GM18517 (cell line): Measurements from ENCODE around the gene ZNF622.

Source experiments
- ATAC-seq: cut with Tn5 transposase; IDR thresholded peaks from one replicate; pipeline ENCODE4 v1.9.1; 2021; ENCODE audit warnings: mild to moderate bottlenecking, moderate library complexity; ENCODE audit not compliant: unreplicated experiment

The ZNF622 gene

DNA sequence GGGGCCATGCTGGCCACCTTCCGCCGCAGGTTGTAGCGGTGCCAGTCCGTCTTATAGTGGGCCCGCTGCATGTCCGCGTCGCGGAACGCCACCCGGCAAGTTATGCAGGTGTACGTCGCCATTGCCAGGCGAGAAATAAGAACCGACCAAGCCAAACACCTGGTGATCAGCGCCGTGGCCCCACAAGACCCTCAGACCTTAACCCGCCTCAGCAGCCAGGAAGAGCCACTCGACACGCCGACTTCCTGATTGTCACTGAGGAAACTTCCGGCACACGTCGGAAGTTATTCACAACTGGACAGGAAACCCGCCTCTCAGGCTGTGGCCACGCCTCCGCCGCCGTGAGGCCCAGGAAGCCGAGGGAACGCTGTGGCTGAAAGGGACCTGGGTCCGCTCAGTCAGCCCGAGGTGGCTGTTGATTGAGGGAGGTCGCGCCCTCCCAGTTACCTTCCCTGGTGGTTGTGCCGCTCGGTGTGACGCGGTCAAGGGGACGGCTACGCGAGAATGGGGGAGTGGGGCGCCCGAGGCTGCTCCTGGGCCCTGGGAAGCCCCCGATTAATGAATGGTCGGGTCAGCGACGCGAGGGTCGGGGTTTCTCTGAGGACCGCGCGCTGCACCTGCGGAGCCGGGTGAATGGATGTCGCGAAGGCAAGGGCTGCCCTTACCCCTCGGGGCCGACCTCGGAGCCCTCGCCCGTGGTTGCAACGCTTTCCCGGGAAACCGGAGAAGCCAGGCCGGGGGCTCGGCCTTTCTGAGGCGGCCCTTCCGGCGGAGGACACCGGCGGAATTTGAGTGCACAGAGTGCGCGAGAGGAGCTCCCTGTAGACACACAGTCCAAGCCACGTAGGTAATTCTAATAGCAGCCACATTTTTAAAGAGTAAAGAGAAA is at the start of gene ZNF622:
Gene ZNF622, minus strand, starts transcription at position 257 of the 889 bp plus-strand sequence. Its CDS starts 135 bp downstream, at position 122.
- ATAC-seq = peak; percentile 84

GRCh38 chr5:16510098-16510497 is 44.5 kb upstream of the ZNF622 start:
- ATAC-seq = no peak

DNA sequence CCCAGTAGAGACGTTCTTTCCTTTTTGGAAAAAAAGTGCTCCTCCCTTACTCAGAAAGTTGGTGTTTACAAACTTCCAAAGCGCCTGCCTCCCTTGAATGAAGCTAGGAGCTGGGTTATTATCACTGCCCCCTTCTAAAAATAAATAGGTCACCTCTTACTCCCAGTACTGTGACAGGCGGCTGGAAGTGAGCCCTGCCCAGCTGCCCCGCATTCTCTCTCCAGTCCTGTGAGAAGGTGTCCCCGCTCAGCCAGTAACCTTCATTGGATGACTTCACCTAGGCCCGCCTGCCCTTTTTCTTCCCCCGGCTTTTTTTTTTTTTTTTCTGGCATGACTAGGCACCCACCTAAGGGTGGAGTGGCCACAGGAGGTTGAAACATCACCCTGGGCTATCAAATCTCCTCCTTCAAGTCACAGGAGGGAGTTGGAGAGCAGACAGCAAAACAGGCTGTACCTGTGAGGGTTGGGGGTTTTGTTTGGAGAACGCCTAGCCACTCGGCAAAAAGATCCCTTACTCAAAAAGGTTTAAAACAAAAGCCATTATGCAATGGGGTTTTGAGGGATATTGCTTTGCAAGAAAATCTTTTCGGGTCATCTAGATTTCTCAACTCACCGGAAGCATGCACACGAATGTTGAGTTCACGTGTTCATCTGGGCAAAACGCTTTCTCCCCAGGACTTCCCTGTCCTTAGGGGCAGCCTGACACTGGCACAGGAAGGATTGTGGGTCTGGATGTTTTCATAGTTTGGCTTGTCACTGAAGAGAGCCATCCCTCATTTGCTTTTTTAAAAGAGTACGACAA is 43.3 kb upstream of the ZNF622 start:
- no peak for ATAC-seq

DNA sequence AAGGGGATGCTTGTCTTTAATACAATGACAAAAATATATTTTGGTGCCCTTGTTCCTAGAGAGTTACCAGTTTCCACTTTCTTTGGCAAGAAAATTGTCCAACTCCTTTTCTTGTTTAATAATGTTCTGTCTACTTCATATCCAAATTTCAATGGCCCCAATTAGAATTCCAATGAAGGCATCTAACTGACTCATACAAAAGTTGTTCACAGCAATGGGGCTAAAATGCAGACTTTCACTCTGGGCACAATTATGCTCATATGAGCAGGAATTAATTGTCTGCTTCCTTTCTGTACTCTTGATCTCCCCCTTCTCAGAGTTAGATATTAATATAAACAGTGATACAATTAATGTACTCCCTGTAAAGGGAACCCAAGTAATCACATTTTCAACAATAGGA is 42.1 kb upstream of the ZNF622 start:
- ATAC-seq = no peak

- no peak for ATAC-seq
Observed at GRCh38 chr5:16505904-16506303, 40.3 kb upstream of the ZNF622 start.

- no peak for ATAC-seq
Observed at GRCh38 chr5:16505140-16505891, 39.7 kb upstream of the ZNF622 start.

DNA sequence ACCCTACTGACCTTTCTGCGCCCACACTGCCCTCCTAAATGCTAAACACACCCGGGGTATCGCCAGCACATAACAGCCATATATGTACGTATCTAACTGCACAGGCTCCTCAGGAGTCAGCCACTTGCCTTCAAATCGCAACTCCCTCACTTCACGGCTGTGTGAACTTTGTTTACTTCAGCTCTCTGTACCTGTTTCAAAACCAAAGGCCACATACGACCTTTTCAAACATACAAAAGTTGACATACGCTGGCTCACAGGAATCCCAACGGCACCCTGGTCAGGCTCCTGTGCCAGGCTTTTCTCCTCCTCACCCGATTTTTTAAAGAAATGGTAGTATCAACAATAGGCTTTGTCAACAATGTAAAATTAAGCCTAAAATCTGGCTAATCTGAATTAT is 39.0 kb upstream of the ZNF622 start:
- ATAC-seq = no peak

DNA sequence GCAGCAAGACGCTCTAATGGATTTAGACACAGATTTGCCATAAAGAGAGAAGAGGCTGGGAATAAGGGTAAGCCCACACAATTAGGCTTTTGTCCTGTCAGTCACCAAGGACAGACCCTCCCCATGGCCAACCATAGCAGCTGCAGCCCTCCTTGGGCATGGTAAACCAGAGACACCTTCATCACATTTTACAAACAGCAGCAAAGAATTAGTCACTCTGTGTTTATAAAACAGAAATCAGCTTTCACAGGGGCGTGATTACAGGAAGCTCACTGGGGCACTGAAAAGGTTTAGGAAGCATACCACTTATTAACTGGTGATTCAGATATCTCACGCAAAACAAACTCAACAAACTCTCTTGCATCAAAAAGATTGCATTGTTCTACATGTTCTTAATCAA is 37.3 kb upstream of the ZNF622 start:
- ATAC-seq = no peak

- ATAC-seq = no peak
Observed at GRCh38 chr5:16500024-16500423, 34.4 kb upstream of the ZNF622 start.

- no peak for ATAC-seq
Observed at GRCh38 chr5:16497546-16497945, 31.9 kb upstream of the ZNF622 start.

DNA sequence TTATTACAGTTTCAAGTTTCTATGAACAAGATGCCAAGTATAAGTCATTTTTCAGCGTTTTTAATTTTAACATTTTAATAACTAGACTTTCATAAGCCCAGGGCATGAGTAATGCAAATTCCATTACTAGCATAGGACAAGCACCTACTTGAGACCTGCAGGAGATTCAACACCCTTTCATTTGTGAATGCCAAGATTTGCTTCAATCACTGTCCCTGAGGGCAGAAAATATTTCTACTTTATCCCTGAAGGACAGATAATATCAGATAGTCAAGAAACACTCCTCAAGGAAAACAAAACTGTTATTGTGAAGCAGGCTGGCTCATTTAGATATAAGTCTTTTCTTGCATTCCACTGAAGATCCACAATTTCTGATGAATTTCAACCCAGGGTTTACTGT is 27.7 kb upstream of the ZNF622 start:
- ATAC-seq = no peak

DNA sequence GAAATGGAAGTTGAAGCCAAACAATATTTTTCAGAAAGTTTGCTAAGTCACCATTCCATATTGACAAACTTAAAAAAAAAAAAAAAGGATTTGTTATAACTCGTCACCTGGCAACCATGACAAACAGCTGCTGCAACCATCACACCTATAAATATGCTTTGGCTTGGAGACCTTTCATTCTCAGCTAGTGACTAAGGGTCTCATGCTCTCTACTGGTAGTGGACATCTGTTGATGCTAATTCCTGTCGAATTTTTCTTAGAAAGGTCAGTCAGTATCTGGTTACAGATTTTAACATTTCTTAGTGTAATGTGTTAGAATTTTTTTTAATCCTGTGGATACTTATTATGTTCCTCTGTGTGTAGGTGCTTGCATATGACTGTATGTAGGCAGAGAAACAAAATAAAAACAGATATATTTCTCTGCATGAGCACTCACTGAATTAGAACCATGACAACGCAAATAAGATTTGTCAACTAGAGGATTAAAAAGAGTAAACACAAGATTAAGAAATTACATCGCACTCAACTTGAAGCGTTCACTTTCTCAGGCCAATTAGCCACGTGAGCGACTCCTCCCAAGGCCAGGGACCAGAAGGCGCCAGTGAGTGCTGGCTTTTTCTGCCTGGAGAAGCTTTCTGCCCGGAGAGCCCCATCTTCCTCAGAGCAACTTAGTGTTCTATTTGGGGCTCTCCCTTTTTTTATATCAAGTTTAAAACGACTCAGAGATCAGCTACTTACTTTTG is 27.0 kb upstream of the ZNF622 start:
- ATAC-seq = no peak

- no peak for ATAC-seq
Observed at GRCh38 chr5:16490911-16491310, 25.3 kb upstream of the ZNF622 start.

- no peak for ATAC-seq
Observed at GRCh38 chr5:16489322-16489791, 23.8 kb upstream of the ZNF622 start.

DNA sequence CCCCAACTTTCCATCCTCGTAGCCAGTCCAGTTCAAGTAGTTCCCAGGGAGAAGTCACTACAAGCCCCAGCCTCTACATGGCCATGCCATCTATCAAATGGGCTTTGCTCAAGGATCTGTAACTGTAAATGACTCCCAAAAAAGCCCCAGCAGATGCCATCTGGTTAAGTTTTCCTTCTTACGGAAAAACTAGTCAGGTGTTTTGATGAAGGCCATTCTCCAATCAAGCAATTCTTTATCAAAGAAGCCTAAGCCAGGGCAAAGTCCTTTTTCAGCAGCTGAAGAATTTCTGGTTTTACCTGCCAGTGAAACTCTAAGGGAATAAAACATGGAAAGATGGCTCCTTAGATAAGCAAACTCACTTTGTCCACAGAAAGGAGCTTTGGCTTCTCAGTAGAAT is 21.9 kb upstream of the ZNF622 start:
- ATAC-seq = no peak

- ATAC-seq = no peak
Observed at GRCh38 chr5:16486711-16487111, 21.1 kb upstream of the ZNF622 start.

DNA sequence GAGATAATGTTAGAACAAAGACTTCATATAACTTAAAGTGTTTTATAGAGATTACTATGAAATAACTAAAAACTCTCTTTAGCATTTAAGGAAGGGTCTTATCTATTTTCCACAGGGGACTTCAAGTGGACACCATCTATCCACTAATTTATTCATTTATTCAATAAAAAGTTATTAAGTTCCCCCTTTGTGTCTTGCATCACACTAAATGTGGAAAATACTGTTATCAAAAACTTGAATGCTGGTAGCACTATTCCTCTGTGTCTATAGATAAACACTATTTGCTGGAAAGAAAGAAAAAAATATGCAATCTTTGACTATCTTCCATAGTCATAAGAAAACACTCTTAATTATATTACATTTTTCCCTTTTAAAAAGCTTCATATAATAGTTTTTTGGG is 20.1 kb upstream of the ZNF622 start:
- ATAC-seq = no peak

DNA sequence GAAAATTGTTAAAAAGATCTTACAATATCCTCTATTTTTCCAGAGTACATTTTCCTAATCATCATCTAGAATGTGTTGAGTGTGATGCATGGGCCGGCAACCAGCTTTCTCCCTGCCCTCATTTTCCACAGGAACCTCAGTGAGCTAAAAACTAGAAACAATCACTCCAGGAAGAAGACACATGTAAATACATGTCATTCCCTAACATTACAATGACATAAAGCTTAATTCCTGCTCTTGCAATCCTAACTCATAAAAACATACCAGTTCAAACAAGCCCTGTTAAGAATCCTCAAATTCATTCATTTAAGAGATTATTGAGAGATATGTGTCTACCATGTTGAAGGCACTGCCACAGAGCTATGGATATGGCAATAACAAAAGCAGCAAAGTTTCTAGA is 18.5 kb upstream of the ZNF622 start:
- no peak for ATAC-seq

DNA sequence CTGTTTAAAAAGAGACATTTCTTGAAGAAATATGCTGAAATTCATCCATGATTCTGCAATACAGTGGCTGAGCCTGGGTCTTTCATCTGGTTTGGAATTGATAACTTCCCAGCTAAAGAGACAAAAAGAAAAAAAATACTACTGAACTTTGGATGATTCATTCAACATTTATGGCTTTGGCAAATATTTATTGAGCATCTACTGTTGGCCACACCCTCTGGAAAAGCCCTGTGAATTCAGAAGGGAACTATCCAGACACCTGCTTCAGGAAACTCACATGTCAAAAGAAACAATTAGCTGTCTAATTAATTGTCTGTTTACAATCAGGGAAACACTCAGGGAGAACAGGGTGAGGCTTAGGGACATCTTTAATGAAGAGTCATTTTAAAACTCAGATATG is 17.8 kb upstream of the ZNF622 start:
- no peak for ATAC-seq

DNA sequence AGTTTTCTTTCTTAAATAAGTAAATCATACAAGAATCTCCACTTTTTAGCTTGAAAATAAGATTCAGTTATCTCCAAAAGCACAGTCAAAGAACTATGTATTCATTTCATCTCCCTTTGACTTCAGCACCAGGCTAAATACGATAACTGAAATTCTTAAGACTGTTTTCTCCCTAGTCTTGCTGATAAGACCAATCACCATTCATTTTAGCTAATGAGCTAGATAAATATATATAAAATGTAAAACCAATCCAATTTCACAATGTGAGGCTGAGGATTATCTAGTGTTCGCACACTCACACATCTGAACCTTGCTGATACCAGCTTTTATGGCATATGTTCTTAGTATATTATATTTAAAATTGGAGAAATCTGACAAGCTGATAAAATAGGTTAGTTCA is 17.3 kb upstream of the ZNF622 start:
- no peak for ATAC-seq
